Skeletal muscle tissue (tissue), 4 donors: ENCODE data around the gene DAB2. TPM values are rescaled to one million over a fixed set of nuclear protein-coding genes. Genes with fewer than 3 reads are reported as not detected.

Source experiments
- H3K27ac ChIP-seq: one replicate; pipeline ENCODE4 v1.7.0; 2013; ENCODE audit warnings: mild to moderate bottlenecking, low read depth, low read length, inconsistent platforms
- H3K27me3 ChIP-seq, 3 donors: one replicate each; pipeline ENCODE4 v1.7.0; 2013; ENCODE audit warnings: low read length in 3 of 3; ENCODE audit not compliant: control insufficient read depth in 3 of 3, insufficient read depth in 3 of 3
- H3K36me3 ChIP-seq, 3 donors: one replicate each; pipeline ENCODE4 v1.7.0; 2013; ENCODE audit warnings: low read length in 3 of 3; ENCODE audit not compliant: control insufficient read depth in 3 of 3, insufficient read depth in 3 of 3
- H3K4me1 ChIP-seq, 3 donors: one replicate each; pipeline ENCODE4 v1.7.0; 2013; ENCODE audit warnings: low read length in 3 of 3, mild to moderate bottlenecking in 3 of 3; ENCODE audit not compliant: control insufficient read depth in 3 of 3, insufficient read depth in 3 of 3
- H3K4me3 ChIP-seq, 3 donors: one replicate each; pipeline ENCODE4 v1.7.0; 2013; ENCODE audit warnings: low read length in 3 of 3
- H3K9ac ChIP-seq, 3 donors: one replicate each; pipeline ENCODE4 v1.7.0; 2013; ENCODE audit warnings: low read length in 3 of 3, mild to moderate bottlenecking in 3 of 3, moderate library complexity in 2 of 3, low read depth in 1 of 3
- H3K9me3 ChIP-seq, 3 donors: one replicate each; pipeline ENCODE4 v1.7.0; 2013; ENCODE audit warnings: low read length in 3 of 3; ENCODE audit not compliant: control insufficient read depth in 3 of 3
- total RNA-seq: library from RNA; depleted of rRNA; stranded (reverse); fragments of >200 nt; gene quantifications from one replicate; pipeline ENCODE4 v1.2.3, GENCODE V29; 2014
- donor health status: Osteomylitis.

Gene DAB2
- total RNA-seq, 1 donor from 2014 or later = 91.3 TPM

DNA sequence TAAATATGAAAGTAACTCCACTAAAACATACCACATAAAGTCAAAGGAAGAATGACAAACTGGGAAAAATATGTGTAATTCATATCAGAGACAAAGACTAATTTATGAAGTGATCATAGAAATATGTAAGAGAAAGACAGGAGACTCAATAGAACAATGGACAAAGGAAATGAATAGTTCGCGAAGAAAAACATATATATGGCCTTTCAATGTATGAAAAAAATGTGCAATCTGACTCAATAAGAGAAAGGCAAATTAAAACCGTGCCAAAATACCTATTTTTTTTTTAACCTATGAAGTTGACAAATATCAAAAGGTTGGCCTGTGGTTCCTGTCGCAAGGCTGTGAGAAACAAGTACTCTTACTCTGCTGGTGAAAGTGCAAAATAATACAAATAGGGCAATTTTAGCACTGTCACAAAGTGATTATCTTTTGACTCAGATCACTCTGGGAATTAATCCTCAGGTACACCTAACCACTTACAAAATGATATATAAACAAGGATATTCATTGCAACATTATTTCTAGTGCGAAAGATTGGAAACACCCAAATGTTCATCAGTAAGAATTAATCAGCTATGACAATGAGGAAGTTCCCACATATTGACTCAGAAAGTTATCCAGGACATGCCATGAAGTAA lies 64.2 kb downstream of the DAB2 start:
- Histone ChIP-seq H3K9ac (no peak overlapping the region), H3K9me3 (no peaks in the 10 kb centered on the region), H3K27me3 (no peaks in the 10 kb centered on the region), H3K27ac (no peak overlapping the region), H3K36me3 (no peaks in the 10 kb centered on the region), H3K4me3 (no peak overlapping the region), H3K4me1 (no peaks in the 10 kb centered on the region)

- Histone ChIP-seq H3K9ac (no peak overlapping the region), H3K4me1 (no peaks in the 10 kb centered on the region), H3K27me3 (no peaks in the 10 kb centered on the region), H3K9me3 (no peaks in the 10 kb centered on the region), H3K27ac (no peak overlapping the region), H3K36me3 (no peaks in the 10 kb centered on the region), H3K4me3 (no peak overlapping the region)
These were observed 68.5 kb downstream of the DAB2 start for GRCh38 chr5:39356263-39356662.

DNA sequence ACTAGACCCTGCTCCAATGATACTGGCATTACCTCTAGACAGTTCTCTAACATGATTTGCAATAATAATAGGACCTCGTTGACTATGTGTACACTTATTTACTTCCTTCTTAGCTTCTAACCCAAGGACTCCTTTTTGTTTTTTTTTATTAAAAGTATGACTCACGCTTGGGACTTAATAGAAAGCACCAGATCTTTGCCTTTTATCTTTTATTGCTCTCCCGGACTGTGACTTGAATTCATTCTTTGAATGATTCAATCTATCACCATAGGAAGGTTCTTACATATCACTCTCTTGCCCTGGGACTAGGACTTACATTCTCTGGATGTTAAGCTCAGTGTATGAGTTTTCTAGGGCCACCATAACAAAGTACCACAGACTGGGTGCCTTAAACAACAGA lies 69.5 kb downstream of the DAB2 start:
- Histone ChIP-seq H3K9ac (no peak overlapping the region), H3K9me3 (no peaks in the 10 kb centered on the region), H3K4me1 (no peaks in the 10 kb centered on the region), H3K36me3 (no peaks in the 10 kb centered on the region), H3K4me3 (no peak overlapping the region), H3K27me3 (no peaks in the 10 kb centered on the region), H3K27ac (no peak overlapping the region)

DNA sequence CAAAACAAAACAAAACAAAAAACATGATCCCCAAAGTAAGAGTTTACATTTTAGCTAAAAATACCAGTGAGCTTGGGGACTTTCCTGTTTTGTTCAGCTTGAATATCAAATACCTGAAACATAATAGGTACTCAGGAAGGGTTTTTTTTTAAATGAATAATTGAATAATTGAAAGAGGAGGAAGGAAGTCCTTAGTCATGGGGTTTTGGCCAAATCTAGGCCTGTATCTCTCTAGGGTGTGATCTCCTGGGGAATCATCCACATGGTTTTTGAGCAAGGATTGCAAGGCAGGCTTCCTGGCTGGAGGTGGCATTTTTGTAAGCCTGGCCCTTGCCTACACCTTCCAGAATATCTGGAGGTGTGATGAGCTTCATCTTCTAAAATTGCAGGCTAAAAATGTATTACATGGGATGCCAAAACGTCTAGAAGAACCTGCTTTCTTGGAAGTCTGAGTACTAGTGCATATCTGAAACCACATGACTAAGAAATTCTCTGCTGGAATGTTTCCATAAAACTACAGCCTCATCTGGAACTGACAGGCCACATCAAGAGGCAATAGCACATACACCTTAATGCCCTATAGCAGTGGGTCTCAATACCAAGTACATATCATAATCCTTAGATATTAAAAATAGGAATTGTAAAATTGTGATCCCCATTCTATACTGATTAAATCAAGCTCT lies 70.9 kb downstream of the DAB2 start:
- Histone ChIP-seq H3K4me1 (no peaks in the 10 kb centered on the region), H3K27ac (no peak overlapping the region), H3K36me3 (no peaks in the 10 kb centered on the region), H3K27me3 (no peaks in the 10 kb centered on the region), H3K4me3 (no peak overlapping the region), H3K9me3 (no peaks in the 10 kb centered on the region), H3K9ac (no peak overlapping the region)

DNA sequence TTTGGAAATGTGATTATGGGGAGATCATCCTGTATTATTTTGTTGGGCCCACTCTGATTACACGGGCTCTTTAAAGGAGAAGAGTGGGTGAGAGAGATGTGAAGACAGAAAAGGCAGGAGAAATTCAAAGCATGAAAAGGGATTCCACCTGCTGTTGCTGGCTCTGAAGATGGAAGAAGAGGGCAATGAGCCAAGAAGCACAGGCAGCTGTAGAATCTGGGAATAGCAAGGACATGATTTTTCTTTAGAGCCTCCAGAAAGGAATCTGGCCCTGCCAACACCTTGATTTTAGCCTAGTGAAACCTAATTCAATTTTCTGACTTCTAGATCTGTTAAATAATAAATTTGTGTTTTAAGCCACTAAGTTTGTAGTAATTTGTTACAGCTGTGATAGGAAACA lies 71.8 kb downstream of the DAB2 start:
- Histone ChIP-seq H3K4me1 (no peaks in the 10 kb centered on the region), H3K27me3 (no peaks in the 10 kb centered on the region), H3K9ac (no peak overlapping the region), H3K27ac (no peak overlapping the region), H3K4me3 (no peak overlapping the region), H3K9me3 (no peaks in the 10 kb centered on the region), H3K36me3 (no peaks in the 10 kb centered on the region)

GRCh38 chr5:39352170-39352569 lies 72.6 kb downstream of the DAB2 start:
- Histone ChIP-seq H3K4me1 (no peaks in the 10 kb centered on the region), H3K9ac (no peak overlapping the region), H3K36me3 (no peaks in the 10 kb centered on the region), H3K4me3 (no peak overlapping the region), H3K27ac (no peak overlapping the region), H3K27me3 (no peaks in the 10 kb centered on the region), H3K9me3 (no peaks in the 10 kb centered on the region)

- Histone ChIP-seq H3K27me3 (no peaks in the 10 kb centered on the region), H3K4me1 (no peaks in the 10 kb centered on the region), H3K9me3 (no peaks in the 10 kb centered on the region), H3K27ac (no peak overlapping the region), H3K4me3 (no peak overlapping the region), H3K36me3 (no peaks in the 10 kb centered on the region), H3K9ac (no peak overlapping the region)
These were observed 75.3 kb downstream of the DAB2 start for GRCh38 chr5:39349484-39349883.

GRCh38 chr5:39342460-39342859 lies 82.3 kb downstream of the DAB2 start:
- Histone ChIP-seq H3K9ac (no peak overlapping the region), H3K27ac (no peak overlapping the region), H3K9me3 (no peaks in the 10 kb centered on the region)

GRCh38 chr5:39341896-39342295 lies 82.9 kb downstream of the DAB2 start:
- H3K36me3 ChIP-seq = no peaks in the 10 kb centered on the region
- no peak overlapping the region for H3K4me3 ChIP-seq
- H3K27me3 ChIP-seq = no peaks in the 10 kb centered on the region
- H3K4me1 ChIP-seq = no peaks in the 10 kb centered on the region
- no peak overlapping the region for H3K27ac ChIP-seq
- H3K9me3 ChIP-seq = no peaks in the 10 kb centered on the region
- no peak overlapping the region for H3K9ac ChIP-seq

More at GRCh38 chr5:39342460-39342859, 82.3 kb downstream of the DAB2 start:
- Histone ChIP-seq H3K27me3 (no peaks in the 10 kb centered on the region), H3K4me1 (no peaks in the 10 kb centered on the region), H3K4me3 (no peak overlapping the region), H3K36me3 (no peaks in the 10 kb centered on the region)

DNA sequence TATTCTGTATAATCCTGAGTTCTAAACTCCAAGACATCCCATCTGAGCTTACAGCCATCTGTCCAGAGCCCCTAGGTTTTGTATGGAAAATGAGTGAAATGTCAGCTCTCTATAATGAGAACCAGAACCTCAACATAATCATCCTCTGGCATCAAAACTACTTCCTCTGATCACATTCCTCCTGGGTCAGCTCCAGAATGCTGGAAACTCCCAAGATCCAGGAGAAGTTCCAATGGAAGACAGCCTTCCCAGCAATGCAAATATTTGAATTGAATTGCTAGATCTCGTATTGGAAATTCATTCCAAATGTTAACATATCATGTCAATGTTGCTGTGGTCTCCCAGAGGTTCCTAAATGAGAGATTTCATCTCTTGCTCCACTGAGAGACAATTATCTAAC lies 84.3 kb downstream of the DAB2 start:
- Histone ChIP-seq H3K27me3 (no peaks in the 10 kb centered on the region), H3K9ac (no peak overlapping the region), H3K27ac (no peak overlapping the region), H3K36me3 (no peaks in the 10 kb centered on the region), H3K9me3 (no peaks in the 10 kb centered on the region), H3K4me1 (no peaks in the 10 kb centered on the region), H3K4me3 (no peak overlapping the region)
